Measurements from ENCODE around the gene FGGY.

- no peak for TF ChIP-seq CTCF (IDR thresholded peaks at IDR 0.05; ENCODE audit: insufficient read depth, low read length, poor library complexity, severe bottlenecking)
- TF ChIP-seq EZH2phosphoT487 (conservative IDR thresholded peaks at IDR 0.05; ENCODE audit: low read length) = no peak
Observed at GRCh38 chr1:59768792-59769735, 472.2 kb downstream of the FGGY start.
